PFSK-1 (cell line): ENCODE measurements around the gene EID2B.

ENCODE experiments used
- FOXP2 ChIP-seq: optimal IDR thresholded peaks from 2 replicates; pipeline ENCODE3; 2011; ENCODE audit warnings: borderline replicate concordance, control low read depth, inconsistent platforms; ENCODE audit not compliant: insufficient read depth; ENCODE audit errors: extremely low read length, extremely low read depth
- POLR2AphosphoS5 ChIP-seq: IDR thresholded peaks from 2 replicates; pipeline ENCODE4 v1.6.1; 2012; ENCODE audit warnings: low read depth, mild to moderate bottlenecking, control low read depth, low read length, moderate library complexity
- REST ChIP-seq, 2 experiments: IDR thresholded peaks; 2 replicates each; pipeline versions ENCODE4 v1.6.1 to v1.8.0; 2011 to 2012; ENCODE audit warnings: low read depth in 2 of 2, low read length in 2 of 2, control low read depth in 1 of 2, inconsistent platforms in 1 of 2, mild to moderate bottlenecking in 1 of 2, moderate library complexity in 1 of 2; ENCODE audit not compliant: insufficient read depth in 1 of 2
- SIN3A ChIP-seq: IDR thresholded peaks from 2 replicates; pipeline ENCODE4 v1.6.1; 2012; ENCODE audit warnings: mild to moderate bottlenecking, low read length, moderate library complexity, borderline replicate concordance; ENCODE audit not compliant: insufficient read depth
- TAF1 ChIP-seq: IDR thresholded peaks from 2 replicates; pipeline ENCODE4 v1.6.1; 2012; ENCODE audit warnings: low read length, control low read depth, borderline replicate concordance; ENCODE audit not compliant: insufficient read depth

The EID2B gene

GRCh38 chr19:39544226-39544903 is 11.7 kb upstream of the EID2B start:
- TF ChIP-seq REST (IDR thresholded peaks at IDR 0.05; ENCODE audit: insufficient read depth in 1 of 2, low read depth in 2 of 2, low read length in 2 of 2) = no peak
- no peak for TF ChIP-seq FOXP2
- TF ChIP-seq TAF1 = no peak
- TF ChIP-seq POLR2AphosphoS5 = no peak
- no peak for TF ChIP-seq SIN3A

- TF ChIP-seq SIN3A (no peak), FOXP2 (no peak), TAF1 (no peak), POLR2AphosphoS5 (no peak), REST (IDR thresholded peaks at IDR 0.05; ENCODE audit: insufficient read depth in 1 of 2, low read depth in 2 of 2, low read length in 2 of 2) (no peak)
Measured at GRCh38 chr19:39543477-39543857, 10.8 kb upstream of the EID2B start.

- TF ChIP-seq POLR2AphosphoS5 (no peak), SIN3A (no peak), REST (IDR thresholded peaks at IDR 0.05; ENCODE audit: insufficient read depth in 1 of 2, low read depth in 2 of 2, low read length in 2 of 2) (no peak), TAF1 (no peak), FOXP2 (no peak)
Measured at GRCh38 chr19:39542206-39542605, 9.6 kb upstream of the EID2B start.

- TF ChIP-seq SIN3A (no peak), TAF1 (no peak)
Measured at GRCh38 chr19:39540333-39540673, 7.7 kb upstream of the EID2B start.

GRCh38 chr19:39539518-39540332 is 7.1 kb upstream of the EID2B start, which contains the start of gene EID2:
EID2 (minus strand) TSS chr19:39540161; CDS start chr19:39540079, 82 bp downstream.
- TF ChIP-seq REST (IDR thresholded peaks at IDR 0.05; ENCODE audit: insufficient read depth in 1 of 2, low read depth in 2 of 2, low read length in 2 of 2) = peak in 1 of 2 experiments; percentile 58; a peak in 1 of 4 replicates
- 0 out of 2 replicates have a peak, but pooled peaks have one; percentile 37 for TF ChIP-seq SIN3A
- peak; percentile 87; the same call in 1 of the 2 replicates for TF ChIP-seq TAF1
- no peak for TF ChIP-seq FOXP2
- peak; percentile 92 for TF ChIP-seq POLR2AphosphoS5
